LoVo (cell line): Measurements from ENCODE around the gene PPP3CA.
"Not testable (repeated sequence)": the region's sequence is repeated elsewhere in the genome, so short reads cannot be mapped to it uniquely, and the experiment has no call there.

Experiments
- DNase-seq: peaks from one replicate; pipeline ENCODE4 v3.0.0-alpha.2; 2016; ENCODE audit warnings: low spot score

PPP3CA gene

DNA sequence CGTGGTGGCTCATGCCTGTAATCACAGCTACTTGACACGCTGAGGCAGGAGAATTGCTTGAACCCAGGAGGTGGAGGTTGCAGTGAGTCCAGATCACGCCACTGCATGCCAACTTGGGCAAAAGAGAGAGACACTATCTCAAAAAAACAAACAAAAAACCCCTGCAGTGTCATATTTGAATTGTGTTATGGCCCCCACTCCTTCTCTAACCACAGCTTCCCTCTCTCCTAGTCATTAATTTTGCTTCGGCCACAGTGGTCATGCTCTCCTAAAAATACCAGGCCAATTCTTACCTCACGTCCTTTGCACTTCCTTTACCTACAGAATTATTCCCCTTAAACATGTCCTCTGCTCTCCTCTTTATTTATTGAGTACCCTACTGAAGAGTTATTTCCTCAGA is 206.1 kb downstream of the PPP3CA start:
- no peak for DNase-seq

GRCh38 chr4:101140228-101140627 is 207.1 kb downstream of the PPP3CA start:
- no peak for DNase-seq

DNA sequence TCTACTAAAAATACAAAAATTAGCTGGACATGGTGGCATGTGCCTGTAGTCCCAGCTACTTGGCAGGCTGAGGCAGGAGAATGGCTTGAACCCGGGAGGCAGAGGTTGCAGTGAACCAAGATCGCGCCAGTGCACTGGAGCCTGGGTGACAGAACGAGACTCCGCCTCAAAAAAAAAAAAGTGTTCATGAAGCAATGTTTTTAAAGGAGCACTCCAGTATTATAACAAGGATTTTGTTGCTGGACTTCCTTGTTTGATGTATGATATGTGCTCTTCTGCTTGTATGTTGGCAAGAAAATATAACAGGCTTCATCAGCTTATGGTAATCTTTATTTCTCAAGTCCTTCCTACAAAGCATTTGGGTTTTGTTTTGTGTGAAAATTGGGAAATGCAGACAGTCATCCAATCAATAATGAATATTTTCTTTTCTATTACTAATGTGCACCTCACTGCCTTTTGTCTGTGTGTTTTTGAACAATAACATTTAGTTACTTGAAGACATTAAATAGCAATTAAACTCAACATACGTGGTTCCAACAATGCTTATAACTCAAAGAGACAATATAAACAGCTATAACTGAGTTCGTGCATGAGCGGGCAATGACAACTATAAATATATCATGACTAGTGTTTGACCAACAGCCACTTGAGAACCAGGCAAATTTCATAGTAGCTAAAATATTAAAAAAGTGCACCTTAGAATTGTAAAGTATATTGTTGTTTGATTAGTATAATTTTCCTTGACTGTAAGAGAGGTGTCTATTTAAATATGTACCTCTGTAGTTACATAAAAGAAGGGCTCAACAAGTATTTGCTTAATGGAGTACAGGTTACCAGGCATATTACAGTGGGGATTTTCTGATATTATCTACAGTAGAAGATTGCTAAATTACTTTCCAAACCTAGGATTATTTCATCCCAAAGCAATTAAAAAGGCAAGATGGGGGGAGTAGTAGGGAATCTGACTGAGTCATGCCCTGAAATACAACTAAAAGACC is 210.7 kb downstream of the PPP3CA start:
- DNase-seq, result no peak

DNA sequence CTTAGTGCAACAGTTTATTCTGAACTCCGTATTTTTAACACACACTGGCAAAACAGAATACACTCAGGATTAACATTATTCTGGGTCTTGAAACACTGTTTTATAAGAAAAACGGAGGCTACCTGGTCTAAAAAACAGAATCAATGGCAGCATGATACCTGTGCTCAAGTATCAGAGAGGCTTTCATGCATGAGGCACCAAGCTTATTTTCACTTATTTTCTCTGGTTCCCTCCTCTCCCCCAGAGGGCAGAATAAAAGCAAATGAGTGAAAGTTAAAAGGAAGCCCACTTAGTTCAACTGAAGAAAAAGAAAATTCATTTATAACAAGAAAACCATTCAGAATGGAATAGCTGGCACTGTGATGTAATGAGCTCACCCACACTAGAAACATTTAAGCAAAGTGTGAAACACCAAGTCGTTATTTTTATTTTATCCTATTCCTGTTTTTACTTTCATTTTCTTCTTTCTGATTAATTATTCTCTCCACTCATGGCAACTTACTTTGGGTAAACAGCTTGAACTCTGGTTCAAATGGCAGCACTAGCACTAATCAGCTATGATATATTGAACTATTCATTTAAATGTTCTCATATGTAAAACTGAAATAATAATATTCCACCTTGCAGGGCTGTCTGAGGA is 211.8 kb downstream of the PPP3CA start:
- no peak for DNase-seq

- not testable (repeated sequence) for DNase-seq
These were observed 216.3 kb downstream of the PPP3CA start for GRCh38 chr4:101131058-101131457.

GRCh38 chr4:101128898-101129297 is 218.4 kb downstream of the PPP3CA start:
- not testable (repeated sequence) for DNase-seq

DNA sequence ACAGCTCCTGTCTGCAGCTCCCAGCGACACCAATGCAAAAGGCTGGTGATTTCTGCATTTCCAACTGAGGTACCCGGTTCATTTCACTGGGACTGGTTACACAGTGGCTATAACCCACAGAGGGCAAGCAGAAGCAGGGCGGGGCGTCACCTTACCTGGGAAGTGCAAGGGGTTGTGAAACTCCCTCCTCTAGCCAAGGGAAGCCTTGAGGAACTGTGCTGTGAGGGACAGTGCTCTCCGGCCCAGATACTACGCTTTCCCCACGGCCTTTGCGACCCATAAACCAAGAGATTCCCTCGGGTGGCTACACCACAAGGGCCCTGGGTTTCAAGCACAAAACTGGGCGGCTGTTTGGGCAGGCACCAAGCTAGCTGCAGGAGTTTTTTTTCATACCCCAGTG is 218.9 kb downstream of the PPP3CA start:
- no peak for DNase-seq

DNA sequence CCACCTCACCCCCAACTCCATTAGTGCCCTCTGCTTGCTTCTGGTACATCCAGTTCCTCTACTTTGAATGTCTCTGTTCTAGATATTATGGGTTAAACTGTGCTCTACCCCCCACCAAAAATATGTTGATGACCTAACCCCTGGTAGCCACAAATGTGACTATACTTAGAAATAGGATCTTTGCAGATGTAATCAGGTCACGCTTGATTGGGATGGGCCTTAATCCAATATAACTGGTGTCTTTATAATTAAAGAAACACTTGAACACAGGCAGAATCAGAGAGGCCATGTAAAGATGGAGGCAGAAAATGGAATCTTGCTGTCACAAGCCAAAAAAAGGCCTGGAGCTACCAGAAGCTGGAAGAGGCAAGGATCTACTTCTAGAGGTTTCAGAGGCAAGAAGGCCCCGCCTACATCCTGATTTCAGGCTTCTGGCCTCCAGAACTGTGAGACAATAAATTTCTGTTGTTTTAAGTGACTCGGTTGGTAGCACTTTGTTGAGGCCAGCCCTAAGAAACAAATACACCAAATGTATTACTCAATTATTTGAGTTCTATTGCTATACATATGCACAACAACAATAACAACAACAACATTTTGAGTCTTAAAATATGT is 220.0 kb downstream of the PPP3CA start:
- DNase-seq, result no peak

- DNase-seq, result no peak
These were observed 221.3 kb downstream of the PPP3CA start for GRCh38 chr4:101126059-101126458.

- peak; percentile 52 for DNase-seq
These were observed 222.0 kb downstream of the PPP3CA start for GRCh38 chr4:101125045-101125942.

GRCh38 chr4:101123231-101123630 is 224.1 kb downstream of the PPP3CA start:
- peak; percentile 61 for DNase-seq

DNA sequence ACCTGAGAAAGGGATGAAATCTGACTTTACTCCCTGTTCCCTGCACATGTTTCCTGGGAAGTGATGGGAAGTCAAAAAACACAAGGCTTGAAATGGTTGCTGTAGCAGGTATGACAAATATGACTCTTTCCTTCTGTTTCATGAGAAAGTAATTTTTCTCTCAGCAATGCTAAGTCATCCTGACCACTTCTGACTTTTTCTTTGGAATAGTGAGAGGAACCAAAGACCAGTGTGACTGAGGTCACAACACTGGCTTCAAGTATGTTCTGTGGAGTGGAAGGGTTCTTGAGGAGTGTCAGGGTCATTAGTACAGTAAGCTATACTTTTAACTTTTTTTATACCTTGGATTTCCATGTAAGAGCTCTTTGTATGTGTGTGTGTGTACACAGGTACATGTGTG is 225.3 kb downstream of the PPP3CA start:
- DNase-seq, result no peak

DNA sequence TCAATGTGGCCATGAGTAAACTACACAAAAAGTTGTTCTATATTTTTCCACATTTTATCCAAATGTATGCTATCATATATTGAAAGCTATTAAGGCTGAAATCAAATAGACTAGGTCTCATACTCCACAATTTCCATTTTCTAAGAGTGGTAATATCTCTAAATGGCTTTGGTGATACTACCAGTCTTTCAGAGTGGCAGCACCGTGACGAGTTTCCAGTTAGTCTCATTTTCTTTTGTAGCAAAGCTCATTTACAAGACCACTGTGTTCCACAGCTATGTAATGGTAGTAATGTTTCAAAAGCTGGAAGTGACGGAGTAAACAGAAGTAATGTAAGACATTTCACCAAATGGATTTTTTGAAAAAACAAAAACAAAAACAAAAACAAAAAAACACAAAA is 228.2 kb downstream of the PPP3CA start:
- DNase-seq, result no peak

- no peak for DNase-seq
These were observed 228.7 kb downstream of the PPP3CA start for GRCh38 chr4:101118617-101119016.

DNA sequence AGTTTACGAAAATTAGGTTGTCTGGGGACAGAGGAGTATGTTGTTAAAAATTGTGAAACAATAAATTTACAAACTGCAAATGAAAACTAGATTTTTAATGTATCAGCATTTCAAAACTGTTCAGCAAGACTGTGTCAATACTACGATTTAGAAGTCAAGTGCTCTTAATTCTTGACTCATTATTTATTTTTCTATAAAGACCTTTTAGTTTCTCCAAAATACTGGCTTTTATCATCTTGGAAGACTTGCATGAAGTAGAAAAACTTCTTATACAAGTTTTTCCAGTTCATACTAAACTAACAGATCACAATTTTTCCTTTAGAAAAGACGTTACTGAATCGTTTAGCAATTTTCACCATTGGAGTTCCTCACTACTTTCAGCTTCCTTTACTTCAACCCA is 231.4 kb downstream of the PPP3CA start:
- DNase-seq, result no peak

DNA sequence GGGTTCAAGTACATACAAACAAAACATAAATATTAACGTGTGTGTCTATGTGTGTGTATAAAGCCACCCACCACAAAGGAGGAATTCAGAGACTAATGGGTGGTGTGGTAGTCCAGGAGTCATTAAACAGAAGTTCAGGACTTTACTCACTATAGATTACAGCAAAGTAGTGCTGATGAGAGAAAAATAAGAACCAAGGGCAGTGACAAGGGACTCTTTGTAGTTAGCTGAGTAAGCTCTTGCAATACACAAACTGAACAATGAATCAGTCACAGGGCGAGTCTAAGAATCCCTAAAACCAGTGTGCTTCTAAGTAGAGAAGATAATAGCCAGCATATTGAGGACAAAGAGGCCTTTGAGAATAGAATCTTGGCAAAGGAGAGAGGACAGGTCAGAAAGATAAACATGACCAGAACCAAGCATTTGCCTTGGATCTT is 232.4 kb downstream of the PPP3CA start:
- DNase-seq, result peak; percentile 79

DNA sequence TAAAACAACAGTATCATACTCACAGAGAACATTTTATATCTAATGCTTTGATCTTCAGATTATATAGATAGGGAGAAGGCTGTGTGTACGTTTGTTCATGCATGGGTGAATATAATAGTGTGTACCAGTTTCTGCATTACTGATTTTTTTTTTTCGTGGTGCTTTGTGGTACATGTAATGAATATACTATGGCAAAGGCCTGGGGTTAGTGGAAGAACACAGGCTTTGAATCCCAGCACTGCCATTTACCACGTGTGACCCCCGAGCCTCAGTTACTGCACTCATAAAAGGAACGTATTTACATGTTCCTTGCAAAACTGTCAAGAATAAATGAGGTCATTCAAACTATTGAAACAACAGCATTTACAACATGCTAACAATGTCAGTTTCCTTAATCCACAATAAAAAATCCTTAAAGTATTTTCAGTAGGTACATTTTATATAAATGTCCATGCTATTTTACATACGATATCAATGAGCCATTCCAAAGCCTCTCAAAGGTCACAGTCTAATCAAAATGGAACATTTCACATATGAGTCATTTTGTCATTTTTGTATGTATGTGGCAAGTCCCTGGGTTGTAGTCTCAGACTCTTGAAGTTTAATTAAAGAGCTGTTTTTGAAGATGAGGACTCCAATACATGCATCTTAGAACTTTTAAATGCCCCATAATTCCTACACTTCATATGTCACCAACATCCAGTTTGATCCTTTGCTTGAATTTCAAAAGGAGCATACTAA is 242.8 kb downstream of the PPP3CA start:
- DNase-seq, result no peak

DNA sequence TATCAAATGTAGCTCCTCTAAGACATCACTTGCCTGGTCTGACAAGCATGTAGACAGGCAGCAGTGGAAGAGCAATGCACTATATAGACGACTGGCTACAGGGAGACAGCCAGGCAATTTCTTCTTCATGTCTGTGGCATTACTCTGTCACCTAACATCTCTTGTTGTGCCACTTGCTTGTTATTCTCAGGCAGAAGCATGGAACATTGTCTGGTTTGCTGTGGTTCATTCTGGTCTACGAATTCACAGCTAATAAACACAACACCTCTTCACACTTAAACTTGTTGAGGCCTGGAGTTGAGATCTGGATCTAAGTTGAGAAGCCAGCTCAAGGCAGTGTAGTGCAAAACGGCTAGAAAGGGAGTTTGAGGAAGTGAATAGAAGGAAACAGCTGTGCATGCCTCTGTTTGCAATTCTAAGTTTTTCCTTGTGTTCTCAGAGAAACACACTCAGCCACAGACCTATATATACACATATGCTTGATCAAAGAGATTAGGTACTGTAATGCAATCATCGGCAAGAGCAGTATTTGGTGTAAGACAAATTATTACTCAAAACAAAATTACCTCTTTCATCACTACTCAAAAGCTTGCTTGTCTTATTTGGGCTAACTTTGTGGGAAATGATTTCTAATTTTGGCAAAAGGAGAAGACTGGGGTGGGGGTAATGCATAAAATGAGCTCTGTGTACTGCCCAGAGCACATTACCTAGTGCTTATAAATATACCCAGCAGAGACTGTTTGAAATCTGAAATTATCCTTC is 243.8 kb downstream of the PPP3CA start:
- no peak for DNase-seq

DNA sequence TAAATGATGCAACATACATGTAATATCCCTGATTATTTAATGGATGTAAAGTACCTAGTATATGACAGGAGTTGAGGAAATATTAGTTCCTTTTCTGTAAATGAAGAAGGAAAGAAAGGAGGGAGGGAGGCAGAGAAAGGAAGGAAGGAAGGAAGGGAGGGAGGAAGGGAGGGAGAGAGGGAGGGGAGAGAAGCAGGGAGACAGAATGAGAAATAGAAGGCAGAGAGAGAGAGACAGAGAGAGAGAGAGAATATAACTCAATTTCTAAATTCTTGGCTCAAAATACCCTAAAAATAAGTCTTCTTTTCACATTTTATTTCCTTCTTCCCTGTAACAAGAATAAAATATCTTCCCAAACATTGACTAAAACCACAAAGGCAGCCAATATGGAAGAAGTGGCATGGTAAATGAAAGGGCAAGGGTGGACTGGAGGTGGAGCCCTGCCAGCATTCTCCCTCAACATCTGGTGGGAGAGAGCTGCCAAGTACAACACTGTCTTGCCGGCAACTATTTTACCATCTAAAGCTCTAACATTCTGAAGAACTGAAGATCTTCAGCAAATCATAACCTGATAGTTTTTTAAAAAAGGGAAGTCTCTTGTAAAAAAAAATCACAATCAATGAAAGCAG is 245.1 kb downstream of the PPP3CA start:
- no peak for DNase-seq

- DNase-seq, result no peak
These were observed 246.3 kb downstream of the PPP3CA start for GRCh38 chr4:101101072-101101471.
